HT1080 (cell line): Measurements from ENCODE around the gene TNNI3K. TPM values are rescaled to one million over a fixed set of nuclear protein-coding genes. Genes with fewer than 3 reads are reported as not detected.

Source experiments
- DNase-seq: peaks from one replicate; pipeline ENCODE4 v3.0.0-alpha.2; 2015; ENCODE audit warnings: low read depth
- total RNA-seq: library from RNA; depleted of rRNA; stranded (reverse); fragments of >200 nt; shearing (Covaris generic); gene quantifications from 2 replicates; pipeline ENCODE4 v1.2.3, GENCODE V29; 2014

The TNNI3K gene
- total RNA-seq, 1 experiment from 2014 or later, result 0.95 TPM

- DNase-seq, result peak; percentile 66
Measured at GRCh38 chr1:74485622-74486021, 250.4 kb downstream of the TNNI3K start.

GRCh38 chr1:74486036-74486435 lies 250.8 kb downstream of the TNNI3K start:
- peak; percentile 34 for DNase-seq

- no peak for DNase-seq
Measured at GRCh38 chr1:74496669-74497068, 261.5 kb downstream of the TNNI3K start.

- no peak for DNase-seq
Measured at GRCh38 chr1:74498901-74499300, 263.7 kb downstream of the TNNI3K start.

- peak; percentile 48 for DNase-seq
Measured at GRCh38 chr1:74502432-74502831, 267.2 kb downstream of the TNNI3K start.

GRCh38 chr1:74502858-74503257 lies 267.7 kb downstream of the TNNI3K start:
- no peak for DNase-seq

- peak; percentile 57 for DNase-seq
Measured at GRCh38 chr1:74504125-74504932, 269.1 kb downstream of the TNNI3K start.

- peak; percentile 8 for DNase-seq
Measured at GRCh38 chr1:74504933-74505512, 269.8 kb downstream of the TNNI3K start.

- DNase-seq, result no peak
Measured at GRCh38 chr1:74505928-74506710, 270.9 kb downstream of the TNNI3K start.

GRCh38 chr1:74508449-74508848 lies 273.3 kb downstream of the TNNI3K start:
- DNase-seq, result no peak

- DNase-seq, result peak; percentile 21
Measured at GRCh38 chr1:74512170-74512915, 277.2 kb downstream of the TNNI3K start, which contains the start of gene LRRC53. Gene LRRC53, minus strand, starts transcription at chr1:74512611. Its CDS starts 29,262 bp downstream, at chr1:74483349.

GRCh38 chr1:74513411-74514300 lies 278.5 kb downstream of the TNNI3K start:
- DNase-seq, result no peak

- DNase-seq, result no peak
Measured at GRCh38 chr1:74517599-74518051, 282.4 kb downstream of the TNNI3K start.

GRCh38 chr1:74522148-74522547 lies 287.0 kb downstream of the TNNI3K start:
- DNase-seq, result peak; percentile 67

GRCh38 chr1:74523873-74524480 lies 288.8 kb downstream of the TNNI3K start:
- DNase-seq, result no peak

GRCh38 chr1:74526708-74527107 lies 291.5 kb downstream of the TNNI3K start:
- no peak for DNase-seq

GRCh38 chr1:74528123-74528522 lies 292.9 kb downstream of the TNNI3K start:
- no peak for DNase-seq

- no peak for DNase-seq
Measured at GRCh38 chr1:74530892-74531291, 295.7 kb downstream of the TNNI3K start.

- no peak for DNase-seq
Measured at GRCh38 chr1:74531796-74532195, 296.6 kb downstream of the TNNI3K start.

GRCh38 chr1:74534241-74534640 lies 299.1 kb downstream of the TNNI3K start:
- peak; percentile 46 for DNase-seq
